A673 (cell line): ENCODE results near the gene SH3BP2. TPM values are rescaled to one million over a fixed set of nuclear protein-coding genes. Genes with fewer than 3 reads are reported as not detected.

ENCODE experiments used
- BruUV-seq: library from RNA; stranded (reverse); fragments of 400-500 nt; replicated peaks from 2 replicates; lab custom pipeline; 2021; lab: Mats Ljungman, UMichigan
- CTCF ChIA-PET: fragments of 300-600 bp; sonication (Branson Sonifier 250); formaldehyde crosslinking; loops from one replicate; lab custom pipeline; 2022; ENCODE audit warnings: antibody characterized with exemption; lab: Charles Lee
- POLR2A ChIA-PET: fragments of 300-600 bp; sonication (Branson Sonifier 250); formaldehyde crosslinking; loops from one replicate; lab custom pipeline; 2022; ENCODE audit warnings: antibody characterized with exemption; ENCODE audit not compliant: low non-redundant PET; lab: Charles Lee
- DNase-seq: peaks from one replicate; pipeline ENCODE4 v3.0.0-alpha.2; 2015; ENCODE audit warnings: low spot score
- H3K27ac ChIP-seq: fragments of 200-600 bp; sonication (generic); 2 replicates; pipeline ENCODE4 v1.5.1; 2016; ENCODE audit warnings: mixed run types, low read depth, mild to moderate bottlenecking, mixed read lengths, antibody characterized with exemption, low read length; ENCODE audit not compliant: poor library complexity, severe bottlenecking
- H3K27me3 ChIP-seq: fragments of 200-600 bp; sonication (generic); replicated peaks from 2 replicates; pipeline ENCODE4 v1.6.1; 2017; ENCODE audit warnings: mixed run types, low read depth, mild to moderate bottlenecking, mixed read lengths, antibody characterized with exemption, low read length; ENCODE audit not compliant: insufficient read depth, poor library complexity
- H3K36me3 ChIP-seq: fragments of 200-600 bp; sonication (generic); 2 replicates; pipeline ENCODE4 v1.6.1; 2016; ENCODE audit warnings: mixed run types, mild to moderate bottlenecking, mixed read lengths, antibody characterized with exemption, low read length; ENCODE audit not compliant: insufficient read depth, poor library complexity, severe bottlenecking
- H3K4me1 ChIP-seq: fragments of 200-600 bp; sonication (generic); 2 replicates; pipeline ENCODE4 v1.6.1; 2017; ENCODE audit warnings: mixed run types, mild to moderate bottlenecking, mixed read lengths, antibody characterized with exemption, low read length; ENCODE audit not compliant: insufficient read depth, poor library complexity, severe bottlenecking
- H3K4me3 ChIP-seq: fragments of 200-600 bp; sonication (generic); 2 replicates; pipeline ENCODE4 v1.5.1; 2016; ENCODE audit warnings: low read depth, mixed run types, mild to moderate bottlenecking, mixed read lengths, low read length; ENCODE audit not compliant: poor library complexity, severe bottlenecking
- H3K9me3 ChIP-seq: fragments of 200-600 bp; sonication (generic); 2 replicates; pipeline ENCODE4 v1.6.1; 2016; ENCODE audit warnings: mixed run types, low read depth, mild to moderate bottlenecking, mixed read lengths, antibody characterized with exemption, low read length; ENCODE audit not compliant: poor library complexity, severe bottlenecking
- EZH2 ChIP-seq: fragments of 200-600 bp; sonication (generic); IDR thresholded peaks from 2 replicates; pipeline ENCODE4 v1.6.1; 2017; ENCODE audit warnings: borderline replicate concordance, low read depth, mild to moderate bottlenecking, mixed read lengths, antibody characterized with exemption, low read length; ENCODE audit not compliant: poor library complexity, severe bottlenecking
- intact Hi-C: fragments of 100-400 bp; cut with micrococcal nuclease; formaldehyde crosslinking; loops from one replicate; pipeline ENCODE4 v1.10.0; 2022; ENCODE audit not compliant: unreplicated experiment
- total RNA-seq: library from RNA; stranded (reverse); gene quantifications from 2 replicates; pipeline ENCODE4 v1.2.3, GENCODE V29; 2021
- TF ChIP-seq, protein P1 (sequence below): fragments of 300-800, 200-600 bp; sonication (generic); conservative IDR thresholded peaks from 2 replicates; pipeline ENCODE4 v1.5.1; 2017; ENCODE audit warnings: low read depth, mild to moderate bottlenecking, antibody characterized with exemption, low read length, moderate library complexity, mixed read lengths

SH3BP2 gene
- total RNA-seq, 1 experiment from 2014 or later: 34.4 TPM

GRCh38 chr4:2860391-2861348, 67.8 kb downstream of the SH3BP2 start:
- H3K4me3 ChIP-seq: no peak overlapping the region
- H3K9me3 ChIP-seq: peaks cover 4% of the 10 kb centered on the region
- DNase-seq: peak; percentile 37
- intact Hi-C loops: no loop called here
- H3K27ac ChIP-seq: no peak overlapping the region
- peaks cover 5% of the 10 kb centered on the region for H3K36me3 ChIP-seq
- peaks cover 60% of the 10 kb centered on the region for H3K4me1 ChIP-seq
- no peaks in the 10 kb centered on the region for H3K27me3 ChIP-seq
- TF ChIP-seq EZH2: no peak
- TF ChIP-seq, protein P1, sequence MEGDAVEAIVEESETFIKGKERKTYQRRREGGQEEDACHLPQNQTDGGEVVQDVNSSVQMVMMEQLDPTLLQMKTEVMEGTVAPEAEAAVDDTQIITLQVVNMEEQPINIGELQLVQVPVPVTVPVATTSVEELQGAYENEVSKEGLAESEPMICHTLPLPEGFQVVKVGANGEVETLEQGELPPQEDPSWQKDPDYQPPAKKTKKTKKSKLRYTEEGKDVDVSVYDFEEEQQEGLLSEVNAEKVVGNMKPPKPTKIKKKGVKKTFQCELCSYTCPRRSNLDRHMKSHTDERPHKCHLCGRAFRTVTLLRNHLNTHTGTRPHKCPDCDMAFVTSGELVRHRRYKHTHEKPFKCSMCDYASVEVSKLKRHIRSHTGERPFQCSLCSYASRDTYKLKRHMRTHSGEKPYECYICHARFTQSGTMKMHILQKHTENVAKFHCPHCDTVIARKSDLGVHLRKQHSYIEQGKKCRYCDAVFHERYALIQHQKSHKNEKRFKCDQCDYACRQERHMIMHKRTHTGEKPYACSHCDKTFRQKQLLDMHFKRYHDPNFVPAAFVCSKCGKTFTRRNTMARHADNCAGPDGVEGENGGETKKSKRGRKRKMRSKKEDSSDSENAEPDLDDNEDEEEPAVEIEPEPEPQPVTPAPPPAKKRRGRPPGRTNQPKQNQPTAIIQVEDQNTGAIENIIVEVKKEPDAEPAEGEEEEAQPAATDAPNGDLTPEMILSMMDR: no peak
- BruUV-seq: no TSS peak
- CTCF ChIA-PET: no interaction called here
- POLR2A ChIA-PET: interaction anchor here (0.6 kb wide), 1 partner anchor 33 kb away, joined by 3 read pairs; no protein-coding TSS in a partner anchor

- H3K36me3 ChIP-seq: no peaks in the 10 kb centered on the region
- no peak overlapping the region for H3K27ac ChIP-seq
- H3K27me3 ChIP-seq: no peaks in the 10 kb centered on the region
- ChIA-PET POLR2A (interaction anchor here (0.6 kb wide), 1 partner anchor 23 kb away, joined by 3 read pairs; no protein-coding TSS in a partner anchor), CTCF (no interaction called here)
- no TSS peak for BruUV-seq
- TF ChIP-seq, protein P1: no peak
- TF ChIP-seq EZH2: no peak
- no peak for DNase-seq
- H3K9me3 ChIP-seq: no peaks in the 10 kb centered on the region
- intact Hi-C loops: no loop called here
- H3K4me1 ChIP-seq: peaks cover 66% of the 10 kb centered on the region
- no peak overlapping the region for H3K4me3 ChIP-seq
Observed at GRCh38 chr4:2861631-2862436, 68.9 kb downstream of the SH3BP2 start.

GRCh38 chr4:2862528-2862927, 69.6 kb downstream of the SH3BP2 start:
- Histone ChIP-seq H3K27ac (no peak overlapping the region), H3K4me1 (peaks cover 73% of the 10 kb centered on the region), H3K27me3 (no peaks in the 10 kb centered on the region), H3K36me3 (no peaks in the 10 kb centered on the region), H3K9me3 (no peaks in the 10 kb centered on the region), H3K4me3 (no peak overlapping the region)
- CTCF ChIA-PET: no interaction called here
- DNase-seq: peak; percentile 85
- POLR2A ChIA-PET: interaction anchor here (0.6 kb wide), 1 partner anchor 24 kb away, joined by 3 read pairs; no protein-coding TSS in a partner anchor
- no TSS peak for BruUV-seq
- TF ChIP-seq, protein P1: no peak
- no peak for TF ChIP-seq EZH2
- intact Hi-C loops: no loop called here
